ENCODE results near the gene OPCML. TPM values are rescaled to one million over a fixed set of nuclear protein-coding genes. Genes with fewer than 3 reads are reported as not detected.

The OPCML gene
- total RNA-seq, 1 experiment from 2014 or later, result 0.94 TPM

- no peak overlapping the region for H3K9ac ChIP-seq (ENCODE audit: extremely low read depth, insufficient read length, low read length)
- no peak overlapping the region for H2AFZ ChIP-seq (ENCODE audit: low read length)
- WGBS (ENCODE audit: extremely low coverage, insufficient read length, low lambda C conversion rate), result no CpG with 5 or more reads among the region's 2 CpGs
- H3K4me1 Mint-ChIP-seq, result 0 out of 4 replicates have a peak, but pooled peaks cover 0 to under 1% of the 10 kb centered on the region in 2 experiments
- H3K18ac ChIP-seq (ENCODE audit: insufficient read length, low read depth, low read length), result no peak overlapping the region
- no peak overlapping the region for H2AK5ac ChIP-seq (ENCODE audit: insufficient read length, low read length)
- no peak overlapping the region for H3T11ph ChIP-seq (ENCODE audit: low read length)
- no peaks in the 10 kb centered on the region for H3K27me3 ChIP-seq (ENCODE audit: insufficient read depth, low read length)
- H3K79me2 ChIP-seq (ENCODE audit: insufficient read depth, low read length), result no peaks in the 10 kb centered on the region
- H3K79me1 ChIP-seq (ENCODE audit: insufficient read depth, low read depth, low read length, poor library complexity, severe bottlenecking), result no peaks in the 10 kb centered on the region
- no peak overlapping the region for H4K8ac ChIP-seq (replicated peaks; ENCODE audit: insufficient read length, low read depth, low read length)
- no peak overlapping the region for H3K4ac ChIP-seq (ENCODE audit: low read depth, low read length)
- H3K56ac ChIP-seq (ENCODE audit: insufficient read length, low read depth, low read length), result no peak overlapping the region
- H2BK5ac ChIP-seq (ENCODE audit: insufficient read length, low read length), result no peak overlapping the region
- no peaks in the 10 kb centered on the region for H3K23me2 ChIP-seq (ENCODE audit: insufficient read length, low read depth, low read length, poor library complexity, severe bottlenecking)
- no peaks in the 10 kb centered on the region; a peak in 1 of 5 replicates for H3K9me3 Mint-ChIP-seq
- no peaks in the 10 kb centered on the region for H3K9me3 ChIP-seq (ENCODE audit: control insufficient read depth, low read depth, low read length)
- no peaks in the 10 kb centered on the region for H3K36me3 Mint-ChIP-seq (ENCODE audit: insufficient read depth in 1 of 3, low read depth in 3 of 3)
- no peak overlapping the region for H3K4me2 ChIP-seq (ENCODE audit: insufficient read depth, insufficient read length, low read length)
- H3K4me1 ChIP-seq (ENCODE audit: insufficient read depth, low read length), result no peaks in the 10 kb centered on the region
- no peaks in the 10 kb centered on the region for H3K27me3 Mint-ChIP-seq (ENCODE audit: low read depth)
- no peak overlapping the region for H2BK15ac ChIP-seq (ENCODE audit: low read depth, low read length)
- no peak overlapping the region for H3K14ac ChIP-seq (ENCODE audit: insufficient read depth, low read length)
- H2BK120ac ChIP-seq (ENCODE audit: low read depth, low read length, poor library complexity, severe bottlenecking), result no peak overlapping the region
- H3K23ac ChIP-seq (ENCODE audit: insufficient read length, low read depth, low read length), result no peak overlapping the region
- no peak overlapping the region for H2BK12ac ChIP-seq (ENCODE audit: insufficient read length, low read depth, low read length)
- H3K27ac Mint-ChIP-seq, result no peak overlapping the region
- no peak for DNase-seq
- H3K27ac ChIP-seq (ENCODE audit: insufficient read length, low read depth, low read length), result no peak overlapping the region
- no peak overlapping the region for H4K5ac ChIP-seq (ENCODE audit: insufficient read length, low read depth, low read length)
- no peak overlapping the region for H3K4me3 Mint-ChIP-seq
- TF ChIP-seq, protein P1, sequence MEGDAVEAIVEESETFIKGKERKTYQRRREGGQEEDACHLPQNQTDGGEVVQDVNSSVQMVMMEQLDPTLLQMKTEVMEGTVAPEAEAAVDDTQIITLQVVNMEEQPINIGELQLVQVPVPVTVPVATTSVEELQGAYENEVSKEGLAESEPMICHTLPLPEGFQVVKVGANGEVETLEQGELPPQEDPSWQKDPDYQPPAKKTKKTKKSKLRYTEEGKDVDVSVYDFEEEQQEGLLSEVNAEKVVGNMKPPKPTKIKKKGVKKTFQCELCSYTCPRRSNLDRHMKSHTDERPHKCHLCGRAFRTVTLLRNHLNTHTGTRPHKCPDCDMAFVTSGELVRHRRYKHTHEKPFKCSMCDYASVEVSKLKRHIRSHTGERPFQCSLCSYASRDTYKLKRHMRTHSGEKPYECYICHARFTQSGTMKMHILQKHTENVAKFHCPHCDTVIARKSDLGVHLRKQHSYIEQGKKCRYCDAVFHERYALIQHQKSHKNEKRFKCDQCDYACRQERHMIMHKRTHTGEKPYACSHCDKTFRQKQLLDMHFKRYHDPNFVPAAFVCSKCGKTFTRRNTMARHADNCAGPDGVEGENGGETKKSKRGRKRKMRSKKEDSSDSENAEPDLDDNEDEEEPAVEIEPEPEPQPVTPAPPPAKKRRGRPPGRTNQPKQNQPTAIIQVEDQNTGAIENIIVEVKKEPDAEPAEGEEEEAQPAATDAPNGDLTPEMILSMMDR (conservative IDR thresholded peaks at IDR 0.05), result no peak
- no peak overlapping the region for H4K91ac ChIP-seq (ENCODE audit: insufficient read length, low read depth, low read length)
- H4K20me1 ChIP-seq (ENCODE audit: control insufficient read depth, insufficient read depth, insufficient read length), result no peaks in the 10 kb centered on the region
- H2BK20ac ChIP-seq (ENCODE audit: low read depth, low read length, poor library complexity, severe bottlenecking), result no peak overlapping the region
Measured at GRCh38 chr11:132541794-132542193, 990.5 kb downstream of the OPCML start.

Data from H9 (cell line).